HepG2 (cell line): ENCODE measurements around the gene SMPD3. TPM values are rescaled to one million over a fixed set of nuclear protein-coding genes. Genes with fewer than 3 reads are reported as not detected.

ENCODE experiments used
- ATAC-seq: fragments of 200-7000 bp; cut with Tn5 transposase; 3 replicates; pipeline ENCODE4 v1.9.1; 2020; ENCODE audit warnings: mild to moderate bottlenecking, moderate library complexity
- BruUV-seq: library from RNA; stranded (reverse); fragments of 400-500 nt; replicated peaks from 2 replicates; lab custom pipeline; 2021; lab: Mats Ljungman, UMichigan
- CTCF ChIA-PET: fragments of 300-600 bp; formaldehyde crosslinking; extraction: SDS; loops from one replicate; lab custom pipeline; 2021; ENCODE audit warnings: low total read pairs, inconsistent platforms, low intra/inter-chr PET ratio; lab: Yijun Ruan, JAX
- POLR2A ChIA-PET: fragments of 350-600 bp; sonication (Branson Sonifier 250); formaldehyde crosslinking; loops from one replicate; lab custom pipeline; 2020; ENCODE audit warnings: antibody characterized with exemption, inconsistent platforms; lab: Yijun Ruan, JAX
- DNase-seq: peaks from one replicate; pipeline ENCODE4 v3.0.0-alpha.2; 2015; ENCODE audit warnings: low spot score
- FAIRE-seq: peaks from 3 replicates; lab custom pipeline; 2011; peaks lifted over from hg19 to GRCh38; lab: Jason Lieb, UNC
- H2AFZ ChIP-seq: one replicate; pipeline ENCODE4 v1.6.1; 2011; ENCODE audit warnings: low read length, inconsistent platforms
- H3K27ac ChIP-seq: fragments of 300-600 bp; 3 replicates; pipeline ENCODE4 v1.8.0; 2011; ENCODE audit warnings: mixed run types, mild to moderate bottlenecking, mixed read lengths, low read length, inconsistent platforms; ENCODE audit not compliant: insufficient read depth; ENCODE audit errors: extremely low read length
- H3K27me3 ChIP-seq, 2 experiments: fragments of 200-600 bp in 1 of 2; 2 replicates in 1 of 2; 3 replicates in 1 of 2; pipeline versions ENCODE4 v1.6.0 to v1.8.0; 2011; ENCODE audit warnings: low read length in 2 of 2, mild to moderate bottlenecking in 2 of 2, moderate library complexity in 2 of 2, inconsistent platforms in 1 of 2; ENCODE audit not compliant: insufficient read depth in 2 of 2, control insufficient read depth in 1 of 2
- H3K36me3 ChIP-seq, 2 experiments: fragments of 200-600 bp in 1 of 2; replicated peaks in 1 of 2; 2 replicates in 1 of 2; 3 replicates in 1 of 2; pipeline versions ENCODE4 v1.5.1 to v1.8.0; 2011; ENCODE audit warnings: low read length in 2 of 2, inconsistent platforms in 1 of 2; ENCODE audit not compliant: insufficient read depth in 2 of 2, control insufficient read depth in 1 of 2
- H3K4me1 ChIP-seq: 2 replicates; pipeline ENCODE4 v1.5.1; 2012; ENCODE audit warnings: low read length, inconsistent platforms; ENCODE audit not compliant: insufficient read depth
- H3K4me2 ChIP-seq: 2 replicates; pipeline ENCODE4 v1.6.0; 2011; ENCODE audit warnings: low read depth, low read length, inconsistent platforms
- H3K4me3 ChIP-seq, 3 experiments: fragments of 200-600 bp in 1 of 3; sonication (generic), shearing (Covaris generic) in 1 of 3; replicated peaks in 1 of 3; 2 replicates each; pipeline ENCODE4 v1.5.1; 2011 to 2016; ENCODE audit warnings: low read length in 3 of 3, inconsistent platforms in 2 of 3, low read depth in 2 of 3, mild to moderate bottlenecking in 2 of 3, control low read depth in 1 of 3, mixed read lengths in 1 of 3; ENCODE audit not compliant: insufficient read depth in 1 of 3
- H3K79me2 ChIP-seq: one replicate; pipeline ENCODE4 v1.6.1; 2011; ENCODE audit warnings: low read length, inconsistent platforms; ENCODE audit not compliant: insufficient read depth
- H3K9ac ChIP-seq: 2 replicates; pipeline ENCODE4 v1.6.0; 2011; ENCODE audit warnings: mild to moderate bottlenecking, low read depth, low read length, inconsistent platforms; ENCODE audit not compliant: insufficient read depth
- H3K9me3 ChIP-seq: 2 replicates; pipeline ENCODE4 v1.5.1; 2012; ENCODE audit warnings: mild to moderate bottlenecking, low read length
- H4K20me1 ChIP-seq: 2 replicates; pipeline ENCODE4 v1.6.0; 2011; ENCODE audit warnings: inconsistent platforms, mild to moderate bottlenecking, low read length, moderate library complexity; ENCODE audit not compliant: insufficient read depth
- CBX1 ChIP-seq: IDR thresholded peaks from one replicate; pipeline ENCODE4 v1.6.1; 2016; ENCODE audit warnings: antibody characterized with exemption, low read depth
- FOSL2 ChIP-seq: sonication (generic); formaldehyde crosslinking; IDR thresholded peaks from 2 replicates; pipeline ENCODE4 v1.4.0; 2020; ENCODE audit warnings: missing genetic modification reagents
- KLF15 ChIP-seq: sonication (generic); formaldehyde crosslinking; IDR thresholded peaks from 2 replicates; pipeline ENCODE4 v1.8.1; 2023; ENCODE audit warnings: borderline replicate concordance, mild to moderate bottlenecking, inconsistent platforms, missing genetic modification reagents, mixed read lengths
- MAFF ChIP-seq: IDR thresholded peaks from 2 replicates; pipeline ENCODE4 v1.6.1; 2011; ENCODE audit warnings: low read depth, low read length, improper control_type of control experiment
- NCOA5 ChIP-seq: sonication (generic); formaldehyde crosslinking; IDR thresholded peaks from 2 replicates; pipeline ENCODE4 v1.4.0; 2020; ENCODE audit warnings: missing genetic modification reagents
- PHF20 ChIP-seq: sonication (generic); formaldehyde crosslinking; IDR thresholded peaks from 2 replicates; pipeline ENCODE4 v1.5.0; 2020; ENCODE audit warnings: mild to moderate bottlenecking, missing genetic modification reagents
- PRDM10 ChIP-seq: sonication (generic); formaldehyde crosslinking; IDR thresholded peaks from 2 replicates; pipeline ENCODE4 v1.4.0; 2020; ENCODE audit warnings: low read depth, missing genetic modification reagents
- THYN1 ChIP-seq: sonication (generic); formaldehyde crosslinking; IDR thresholded peaks from 2 replicates; pipeline ENCODE4 v1.8.1; 2023; ENCODE audit warnings: low read depth, mild to moderate bottlenecking, moderate library complexity, missing genetic modification reagents, borderline replicate concordance
- ZNF3 ChIP-seq: IDR thresholded peaks from 2 replicates; pipeline ENCODE4 v1.7.0; 2017; ENCODE audit warnings: inconsistent platforms
- WGBS: methylation state at CpG from one replicate; pipeline ENCODE4 v1.1.6; 2017; ENCODE audit warnings: low lambda C conversion rate; 5-methylcytosine and 5-hydroxymethylcytosine counted together
- in situ Hi-C: cut with HindIII; loops from 2 replicates; pipeline ENCODE4 v1.10.0; 2017; ENCODE audit warnings: low pct_unique_long_range_greater_than_20kb; ENCODE audit not compliant: extremely low pct_ligation_motif_present
- intact Hi-C: fragments of 100-400 bp; cut with micrococcal nuclease; formaldehyde crosslinking; loops from one replicate; pipeline ENCODE4 v1.10.0; 2022; ENCODE audit not compliant: unreplicated experiment
- polyA plus RNA-seq, 8 experiments: library from polyadenylated mRNA; depleted of rRNA in 3 of 8; stranded (reverse) in 7 of 8; unstranded in 1 of 8; fragments of >200 nt; fragmentation: Illumina TruSeq in 4 of 8; extraction: Trizol in 4 of 8; gene quantifications; 2 replicates each; pipeline versions ENCODE4 v1.2.1 to v1.2.3, GENCODE V29; 2011 to 2016; ENCODE audit warnings: low read depth in 4 of 8, missing spikeins in 1 of 8, mixed read lengths in 1 of 8; ENCODE audit not compliant: insufficient read depth in 1 of 8
- total RNA-seq, 5 experiments: library from RNA; depleted of rRNA; stranded (reverse); fragments of >200 nt; fragmentation: Illumina TruSeq; extraction: Trizol; gene quantifications; 2 replicates each; pipeline ENCODE4 v1.2.3, GENCODE V29; 2016; ENCODE audit warnings: low read depth in 1 of 5
- TF ChIP-seq, protein P1 (sequence below): sonication (generic); formaldehyde crosslinking; IDR thresholded peaks from 2 replicates; pipeline ENCODE4 v1.4.0; 2020; ENCODE audit warnings: missing genetic modification reagents

Gene SMPD3
- total and polyA plus RNA-seq, 2 of the 13 experiments (the other 11 are each of a cell fraction or from before 2014, with no cell fraction given): 0.07 to 0.32 TPM

- Histone ChIP-seq H4K20me1 (no peaks in the 10 kb centered on the region; the same call in 1 of the 2 replicates), H3K9me3 (no peaks in the 10 kb centered on the region), H3K4me2 (no peak overlapping the region), H3K9ac (no peak overlapping the region), H2AFZ (no peak overlapping the region), H3K27ac (no peak overlapping the region), H3K79me2 (no peaks in the 10 kb centered on the region), H3K36me3 (no peaks in the 10 kb centered on the region), H3K27me3 (peaks cover 2 to 17% of the 10 kb centered on the region in 2 experiments; a peak in 2 of 5 replicates), H3K4me3 (no peak overlapping the region), H3K4me1 (no peaks in the 10 kb centered on the region; the same call in 1 of the 2 replicates)
- ATAC-seq (no peak; the same call in 2 of the 3 replicates), FAIRE-seq (no peak), DNase-seq (no peak)
- in situ Hi-C loops: no loop called here
- 0% methylated on average over 1 of the region's 1 CpG for WGBS
- ChIA-PET POLR2A (no interaction called here), CTCF (no interaction called here)
- BruUV-seq: no TSS peak
- TF ChIP-seq FOSL2 (peak; percentile 35; the same call in 1 of the 2 replicates), ZNF3 (no peak)
- intact Hi-C loops: no loop called here
Measured at GRCh38 chr16:68408428-68408827, 39.9 kb downstream of the SMPD3 start.

- Histone ChIP-seq H3K4me3 (no peak overlapping the region), H3K36me3 (no peaks in the 10 kb centered on the region), H3K4me1 (no peaks in the 10 kb centered on the region; the same call in 1 of the 2 replicates), H3K27ac (no peak overlapping the region), H4K20me1 (no peaks in the 10 kb centered on the region; the same call in 1 of the 2 replicates), H3K27me3 (peaks cover 0 to 17% of the 10 kb centered on the region in 2 experiments; a peak in 2 of 5 replicates), H3K9ac (no peak overlapping the region), H2AFZ (no peak overlapping the region), H3K9me3 (no peaks in the 10 kb centered on the region), H3K79me2 (no peaks in the 10 kb centered on the region), H3K4me2 (no peak overlapping the region)
- TF ChIP-seq KLF15 (CRISPR knock-in tag) (no peak), MAFF (peak; percentile 25; the same call in 1 of the 2 replicates), THYN1 (no peak), PHF20 (no peak), CBX1 (no peak), PRDM10 (CRISPR knock-in tag) (no peak), NCOA5 (no peak)
- TF ChIP-seq, protein P1, sequence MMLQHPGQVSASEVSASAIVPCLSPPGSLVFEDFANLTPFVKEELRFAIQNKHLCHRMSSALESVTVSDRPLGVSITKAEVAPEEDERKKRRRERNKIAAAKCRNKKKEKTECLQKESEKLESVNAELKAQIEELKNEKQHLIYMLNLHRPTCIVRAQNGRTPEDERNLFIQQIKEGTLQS (CRISPR knock-in tag): no peak
- ChIA-PET CTCF (no interaction called here), POLR2A (no interaction called here)
- ATAC-seq (no peak), FAIRE-seq (no peak), DNase-seq (no peak)
- WGBS: 16% methylated on average over 17 of the region's 17 CpGs
- no TSS peak for BruUV-seq
- in situ Hi-C loops (no loop called here), intact Hi-C loops (no loop called here)
Measured at GRCh38 chr16:68406458-68407152, 41.7 kb downstream of the SMPD3 start.
